Measurements from ENCODE around the gene TNS3.

DNA sequence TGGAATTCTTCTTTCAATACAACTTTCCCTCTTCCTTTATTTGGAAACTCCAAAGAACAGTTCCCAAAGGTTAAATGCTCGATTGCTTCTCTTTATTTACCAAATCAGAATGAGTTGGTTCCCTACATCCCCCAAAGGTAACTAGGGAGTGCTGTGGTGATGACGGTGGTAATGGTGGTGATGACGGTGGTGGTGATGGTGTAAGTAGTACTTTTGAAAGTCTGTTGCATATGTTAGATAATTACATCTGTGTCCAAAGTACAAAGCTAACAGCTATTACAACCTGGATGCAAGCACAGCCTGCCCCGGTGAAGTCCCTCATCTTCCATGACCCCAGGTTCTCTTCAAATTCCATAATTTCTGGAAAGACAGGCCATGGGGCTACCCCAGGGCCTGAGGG is 115.1 kb downstream of the TNS3 start:
- TF ChIP-seq POLR2AphosphoS5 (IDR thresholded peaks at IDR 0.05; ENCODE audit: insufficient read depth, low read depth, low read length) (no peak), FOS (IDR thresholded peaks at IDR 0.05; ENCODE audit: borderline replicate concordance, insufficient read depth, low read length) (no peak), POLR2A (IDR thresholded peaks at IDR 0.05; ENCODE audit: low read depth, low read length) (no peak), JUN (IDR thresholded peaks at IDR 0.05; ENCODE audit: borderline replicate concordance, insufficient read depth, insufficient read length, low read depth) (no peak), MYC (IDR thresholded peaks at IDR 0.05; ENCODE audit: low read depth, low read length) (no peak), EZH2 (IDR thresholded peaks at IDR 0.05; ENCODE audit: borderline replicate concordance, low read depth, low read length, severe bottlenecking) (no peak)
- TF ChIP-seq, protein P1, sequence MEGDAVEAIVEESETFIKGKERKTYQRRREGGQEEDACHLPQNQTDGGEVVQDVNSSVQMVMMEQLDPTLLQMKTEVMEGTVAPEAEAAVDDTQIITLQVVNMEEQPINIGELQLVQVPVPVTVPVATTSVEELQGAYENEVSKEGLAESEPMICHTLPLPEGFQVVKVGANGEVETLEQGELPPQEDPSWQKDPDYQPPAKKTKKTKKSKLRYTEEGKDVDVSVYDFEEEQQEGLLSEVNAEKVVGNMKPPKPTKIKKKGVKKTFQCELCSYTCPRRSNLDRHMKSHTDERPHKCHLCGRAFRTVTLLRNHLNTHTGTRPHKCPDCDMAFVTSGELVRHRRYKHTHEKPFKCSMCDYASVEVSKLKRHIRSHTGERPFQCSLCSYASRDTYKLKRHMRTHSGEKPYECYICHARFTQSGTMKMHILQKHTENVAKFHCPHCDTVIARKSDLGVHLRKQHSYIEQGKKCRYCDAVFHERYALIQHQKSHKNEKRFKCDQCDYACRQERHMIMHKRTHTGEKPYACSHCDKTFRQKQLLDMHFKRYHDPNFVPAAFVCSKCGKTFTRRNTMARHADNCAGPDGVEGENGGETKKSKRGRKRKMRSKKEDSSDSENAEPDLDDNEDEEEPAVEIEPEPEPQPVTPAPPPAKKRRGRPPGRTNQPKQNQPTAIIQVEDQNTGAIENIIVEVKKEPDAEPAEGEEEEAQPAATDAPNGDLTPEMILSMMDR (IDR thresholded peaks at IDR 0.05; ENCODE audit: extremely low read depth in 1 of 2, insufficient read depth in 1 of 2, low read depth in 1 of 2, low read length in 2 of 2), result no peak
- TF ChIP-seq, protein P2, sequence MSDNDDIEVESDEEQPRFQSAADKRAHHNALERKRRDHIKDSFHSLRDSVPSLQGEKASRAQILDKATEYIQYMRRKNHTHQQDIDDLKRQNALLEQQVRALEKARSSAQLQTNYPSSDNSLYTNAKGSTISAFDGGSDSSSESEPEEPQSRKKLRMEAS (IDR thresholded peaks at IDR 0.05; ENCODE audit: insufficient read depth, insufficient read length), result no peak

All from endothelial cell of umbilical vein (primary cell).